K562 (cell line): Measurements from ENCODE around the gene CTSK.

Experiments
- ATF1 ChIP-seq, 2 experiments: fragments of 450-650 bp in 1 of 2; IDR thresholded peaks; 2 replicates each; pipeline ENCODE4 v1.6.1; 2016; ENCODE audit warnings: missing compliant biosample characterization in 1 of 2, missing genetic modification characterization in 1 of 2
- CREM ChIP-seq: IDR thresholded peaks from 2 replicates; pipeline ENCODE4 v1.6.1; 2014; ENCODE audit warnings: antibody characterized with exemption, low read depth
- ELF1 ChIP-seq: fragments of 200-800 bp; sonication (Bioruptor generic); IDR thresholded peaks from 2 replicates; pipeline ENCODE4 v1.6.1; 2016; ENCODE audit warnings: missing genetic modification characterization, missing compliant biosample characterization
- NR2C2 ChIP-seq, 2 experiments: fragments of 200-800 bp in 1 of 2; sonication (Bioruptor generic) in 1 of 2; sonication (generic) in 1 of 2; formaldehyde crosslinking in 1 of 2; IDR thresholded peaks; 2 replicates each; pipeline versions ENCODE4 v1.6.1 to v1.8.0; 2016 to 2022; ENCODE audit warnings: mild to moderate bottlenecking in 1 of 2, missing compliant biosample characterization in 1 of 2, missing genetic modification characterization in 1 of 2, missing genetic modification reagents in 1 of 2
- PHF21A ChIP-seq: fragments of 450-650 bp; IDR thresholded peaks from 2 replicates; pipeline ENCODE4 v1.6.1; 2017; ENCODE audit warnings: low read depth, borderline replicate concordance
- PHF8 ChIP-seq: fragments of 200-600 bp; sonication (generic); IDR thresholded peaks from 2 replicates; pipeline ENCODE4 v1.6.1; 2012; ENCODE audit warnings: mixed run types, mild to moderate bottlenecking, inconsistent platforms, low read length, moderate library complexity, borderline replicate concordance
- POLR2A ChIP-seq: fragments of 450-650 bp; conservative IDR thresholded peaks from 2 replicates; pipeline ENCODE4 v1.6.1; 2016
- SETDB1 ChIP-seq: IDR thresholded peaks from one replicate; pipeline ENCODE4 v1.6.1; 2012; ENCODE audit warnings: low read length, control low read depth, inconsistent platforms
- TARDBP ChIP-seq: fragments of 450-650 bp; IDR thresholded peaks from 2 replicates; pipeline ENCODE4 v1.6.1; 2016
- TCF3 ChIP-seq: sonication (generic); formaldehyde crosslinking; IDR thresholded peaks from 2 replicates; pipeline ENCODE4 v1.4.0; 2020; ENCODE audit warnings: mild to moderate bottlenecking, missing genetic modification reagents

DNA sequence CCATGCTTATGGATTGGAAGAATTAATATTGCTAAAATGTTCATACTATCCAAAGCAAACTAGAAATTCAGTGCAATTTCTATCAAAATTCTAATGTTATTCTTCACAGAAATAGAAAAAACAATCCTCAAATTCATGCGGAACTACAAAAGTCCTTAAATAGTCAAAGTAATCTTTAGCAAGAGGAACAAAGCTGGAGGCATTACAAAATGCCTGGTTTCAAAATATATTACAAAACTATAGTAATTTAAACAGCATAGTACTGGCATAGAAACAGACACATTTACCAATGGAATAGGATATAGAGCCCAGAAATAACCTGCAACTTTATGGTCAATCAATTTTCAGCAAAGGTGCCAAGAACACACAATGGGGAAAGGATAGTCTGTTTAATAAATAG is 46.3 kb downstream of the CTSK start:
- no peak for TF ChIP-seq TARDBP
- no peak for TF ChIP-seq NR2C2 (CRISPR knock-in tag; IDR thresholded peaks at IDR 0.05)
- TF ChIP-seq NR2C2 (tag; IDR thresholded peaks at IDR 0.05) = no peak
- TF ChIP-seq POLR2A = no peak
- no peak for TF ChIP-seq ELF1 (tag)
- TF ChIP-seq TCF3 = no peak
- no peak for TF ChIP-seq CREM
- no peak for TF ChIP-seq ATF1 (CRISPR knock-in tag; IDR thresholded peaks at IDR 0.05)
- no peak for TF ChIP-seq ATF1 (tag; IDR thresholded peaks at IDR 0.05)
- no peak for TF ChIP-seq SETDB1
- TF ChIP-seq PHF8 = no peak
- no peak for TF ChIP-seq PHF21A
